ENCODE results near the gene SLC25A47. TPM values are rescaled to one million over a fixed set of nuclear protein-coding genes. Genes with fewer than 3 reads are reported as not detected.

SLC25A47 gene
- total RNA-seq, 1 experiment from 2014 or later: 0.13 TPM

DNA sequence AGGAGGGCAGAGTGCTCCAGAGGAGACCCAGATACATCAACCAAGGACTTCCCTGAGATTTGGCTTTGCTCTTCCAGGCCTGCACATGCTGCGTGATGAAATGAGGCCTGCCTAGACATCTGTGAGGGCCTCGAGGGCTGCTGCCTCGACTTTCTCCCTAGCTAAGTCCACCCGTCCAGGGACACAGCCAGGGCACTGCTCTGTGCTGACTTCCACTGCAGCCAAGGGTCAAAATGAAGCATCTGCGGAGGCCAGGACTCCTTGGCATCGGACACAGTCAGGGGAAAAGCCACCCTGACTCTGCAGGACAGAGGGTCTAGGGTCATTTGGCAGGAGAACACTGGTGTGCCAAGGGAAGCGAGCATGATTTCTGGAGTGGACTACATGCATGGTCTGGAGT is 10.7 kb downstream of the SLC25A47 start:
- Histone ChIP-seq H2BK12ac (ENCODE audit: insufficient read length, low read depth, low read length) (no peak overlapping the region), H2BK5ac (ENCODE audit: insufficient read length, low read length) (no peak overlapping the region), H3K23me2 (ENCODE audit: insufficient read length, low read depth, low read length, poor library complexity, severe bottlenecking) (no peaks in the 10 kb centered on the region)

More for the DNA sequence above, 10.7 kb downstream of the SLC25A47 start:
- Histone ChIP-seq H3K9ac (ENCODE audit: extremely low read depth, insufficient read length, low read length) (no peak overlapping the region), H4K5ac (ENCODE audit: insufficient read length, low read depth, low read length) (no peak overlapping the region), H3T11ph (ENCODE audit: low read length) (no peak overlapping the region), H2BK15ac (ENCODE audit: low read depth, low read length) (no peak overlapping the region), H2AK5ac (ENCODE audit: insufficient read length, low read length) (no peak overlapping the region), H3K4ac (ENCODE audit: low read depth, low read length) (no peak overlapping the region), H3K79me1 (ENCODE audit: insufficient read depth, low read depth, low read length, poor library complexity, severe bottlenecking) (no peaks in the 10 kb centered on the region), H3K4me1 (ENCODE audit: insufficient read depth, low read length) (no peaks in the 10 kb centered on the region), H3K4me2 (ENCODE audit: insufficient read depth, insufficient read length, low read length) (no peak overlapping the region), H2BK120ac (ENCODE audit: low read depth, low read length, poor library complexity, severe bottlenecking) (no peak overlapping the region), H4K20me1 (ENCODE audit: control insufficient read depth, insufficient read depth, insufficient read length) (no peaks in the 10 kb centered on the region), H3K27me3 (ENCODE audit: insufficient read depth, low read length) (no peaks in the 10 kb centered on the region), H3K23ac (ENCODE audit: insufficient read length, low read depth, low read length) (no peak overlapping the region), H4K8ac (replicated peaks; ENCODE audit: insufficient read length, low read depth, low read length) (no peak overlapping the region), H2AFZ (ENCODE audit: low read length) (no peak overlapping the region), H3K56ac (ENCODE audit: insufficient read length, low read depth, low read length) (no peak overlapping the region), H4K91ac (ENCODE audit: insufficient read length, low read depth, low read length) (no peak overlapping the region), H3K9me3 (ENCODE audit: control insufficient read depth, low read depth, low read length) (no peaks in the 10 kb centered on the region), H2BK20ac (ENCODE audit: low read depth, low read length, poor library complexity, severe bottlenecking) (no peak overlapping the region), H3K18ac (ENCODE audit: insufficient read length, low read depth, low read length) (no peak overlapping the region), H3K14ac (ENCODE audit: insufficient read depth, low read length) (no peak overlapping the region), H3K27ac (ENCODE audit: insufficient read length, low read depth, low read length) (no peak overlapping the region), H3K79me2 (ENCODE audit: insufficient read depth, low read length) (no peaks in the 10 kb centered on the region)
- DNase-seq: no peak
- TF ChIP-seq, protein P1, sequence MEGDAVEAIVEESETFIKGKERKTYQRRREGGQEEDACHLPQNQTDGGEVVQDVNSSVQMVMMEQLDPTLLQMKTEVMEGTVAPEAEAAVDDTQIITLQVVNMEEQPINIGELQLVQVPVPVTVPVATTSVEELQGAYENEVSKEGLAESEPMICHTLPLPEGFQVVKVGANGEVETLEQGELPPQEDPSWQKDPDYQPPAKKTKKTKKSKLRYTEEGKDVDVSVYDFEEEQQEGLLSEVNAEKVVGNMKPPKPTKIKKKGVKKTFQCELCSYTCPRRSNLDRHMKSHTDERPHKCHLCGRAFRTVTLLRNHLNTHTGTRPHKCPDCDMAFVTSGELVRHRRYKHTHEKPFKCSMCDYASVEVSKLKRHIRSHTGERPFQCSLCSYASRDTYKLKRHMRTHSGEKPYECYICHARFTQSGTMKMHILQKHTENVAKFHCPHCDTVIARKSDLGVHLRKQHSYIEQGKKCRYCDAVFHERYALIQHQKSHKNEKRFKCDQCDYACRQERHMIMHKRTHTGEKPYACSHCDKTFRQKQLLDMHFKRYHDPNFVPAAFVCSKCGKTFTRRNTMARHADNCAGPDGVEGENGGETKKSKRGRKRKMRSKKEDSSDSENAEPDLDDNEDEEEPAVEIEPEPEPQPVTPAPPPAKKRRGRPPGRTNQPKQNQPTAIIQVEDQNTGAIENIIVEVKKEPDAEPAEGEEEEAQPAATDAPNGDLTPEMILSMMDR (conservative IDR thresholded peaks at IDR 0.05): no peak
- whole genome bisulfite sequencing (ENCODE audit: extremely low coverage, insufficient read length, low lambda C conversion rate): no CpG with 5 or more reads among the region's 7 CpGs
- Mint-ChIP-seq H3K9me3 (no peaks in the 10 kb centered on the region), H3K4me3 (no peak overlapping the region), H3K27me3 (ENCODE audit: low read depth) (no peaks in the 10 kb centered on the region), H3K27ac (no peak overlapping the region), H3K36me3 (ENCODE audit: insufficient read depth in 1 of 3, low read depth in 3 of 3) (peaks cover 19 to 40% (median 31%) of the 10 kb centered on the region in 3 experiments; a peak in 6 of 7 replicates), H3K4me1 (0 out of 4 replicates have a peak, but pooled peaks cover 0 to 3% of the 10 kb centered on the region in 2 experiments)
